ENCODE measurements around the gene ARHGAP10.

ARHGAP10 gene

GRCh38 chr4:147839663-147840062, 107.8 kb downstream of the ARHGAP10 start:
- DNase-seq = no peak
- TF ChIP-seq POLR2A (IDR thresholded peaks at IDR 0.05; ENCODE audit: low read length) (no peak), GATA1 (IDR thresholded peaks at IDR 0.05; ENCODE audit: low read depth, low read length) (no peak)

- DNase-seq = no peak
- no peak for TF ChIP-seq GATA1 (IDR thresholded peaks at IDR 0.05; ENCODE audit: low read depth, low read length)
- TF ChIP-seq POLR2A (IDR thresholded peaks at IDR 0.05; ENCODE audit: low read length) = no peak
These were observed 109.2 kb downstream of the ARHGAP10 start for GRCh38 chr4:147840838-147841738.

GRCh38 chr4:147842573-147842972, 110.7 kb downstream of the ARHGAP10 start:
- DNase-seq = no peak
- TF ChIP-seq POLR2A (IDR thresholded peaks at IDR 0.05; ENCODE audit: low read length) = no peak

- DNase-seq = no peak
- TF ChIP-seq POLR2A (IDR thresholded peaks at IDR 0.05; ENCODE audit: low read length) (no peak), GATA1 (IDR thresholded peaks at IDR 0.05; ENCODE audit: low read depth, low read length) (no peak)
These were observed 111.3 kb downstream of the ARHGAP10 start for GRCh38 chr4:147843162-147843561.

GRCh38 chr4:147844781-147845180, 112.9 kb downstream of the ARHGAP10 start:
- DNase-seq = no peak
- no peak for TF ChIP-seq POLR2A (IDR thresholded peaks at IDR 0.05; ENCODE audit: low read length)
- TF ChIP-seq GATA1 (IDR thresholded peaks at IDR 0.05; ENCODE audit: low read depth, low read length) = no peak

GRCh38 chr4:147846318-147847155, 114.6 kb downstream of the ARHGAP10 start:
- DNase-seq = no peak
- no peak for TF ChIP-seq POLR2A (IDR thresholded peaks at IDR 0.05; ENCODE audit: low read length)
- no peak for TF ChIP-seq GATA1 (IDR thresholded peaks at IDR 0.05; ENCODE audit: low read depth, low read length)

GRCh38 chr4:147847751-147848590, 116.1 kb downstream of the ARHGAP10 start:
- TF ChIP-seq GATA1 (IDR thresholded peaks at IDR 0.05; ENCODE audit: low read depth, low read length) (no peak), POLR2A (IDR thresholded peaks at IDR 0.05; ENCODE audit: low read length) (no peak)
- no peak for DNase-seq

GRCh38 chr4:147848634-147849033, 116.7 kb downstream of the ARHGAP10 start:
- no peak for DNase-seq

GRCh38 chr4:147851135-147851534, 119.2 kb downstream of the ARHGAP10 start:
- DNase-seq = no peak
- TF ChIP-seq GATA1 (IDR thresholded peaks at IDR 0.05; ENCODE audit: low read depth, low read length) = no peak
- TF ChIP-seq POLR2A (IDR thresholded peaks at IDR 0.05; ENCODE audit: low read length) = no peak

More at GRCh38 chr4:147848634-147849033, 116.7 kb downstream of the ARHGAP10 start:
- TF ChIP-seq GATA1 (IDR thresholded peaks at IDR 0.05; ENCODE audit: low read depth, low read length) (no peak), POLR2A (IDR thresholded peaks at IDR 0.05; ENCODE audit: low read length) (no peak)

- TF ChIP-seq POLR2A (IDR thresholded peaks at IDR 0.05; ENCODE audit: low read length) = no peak
- TF ChIP-seq GATA1 (IDR thresholded peaks at IDR 0.05; ENCODE audit: low read depth, low read length) = no peak
- DNase-seq = no peak
These were observed 121.8 kb downstream of the ARHGAP10 start for GRCh38 chr4:147853706-147854105.

- TF ChIP-seq POLR2A (IDR thresholded peaks at IDR 0.05; ENCODE audit: low read length) (no peak), GATA1 (IDR thresholded peaks at IDR 0.05; ENCODE audit: low read depth, low read length) (no peak)
- DNase-seq = no peak
These were observed 122.3 kb downstream of the ARHGAP10 start for GRCh38 chr4:147854154-147854553.

GRCh38 chr4:147855571-147856009, 123.7 kb downstream of the ARHGAP10 start:
- TF ChIP-seq GATA1 (IDR thresholded peaks at IDR 0.05; ENCODE audit: low read depth, low read length) = no peak
- no peak for DNase-seq

- no peak for DNase-seq
- TF ChIP-seq POLR2A (IDR thresholded peaks at IDR 0.05; ENCODE audit: low read length) = no peak
These were observed 129.1 kb downstream of the ARHGAP10 start for GRCh38 chr4:147860960-147861359.

Measured in erythroblast (primary cell).